ENCODE measurements around the gene BCL6. TPM values are rescaled to one million over a fixed set of nuclear protein-coding genes. Genes with fewer than 3 reads are reported as not detected.

BCL6 gene
- total and polyA plus RNA-seq, 9 of the 15 experiments (the other 6 are each of a cell fraction or from before 2014, with no cell fraction given), result 0.08 to 3.5 (median 1.6) TPM

DNA sequence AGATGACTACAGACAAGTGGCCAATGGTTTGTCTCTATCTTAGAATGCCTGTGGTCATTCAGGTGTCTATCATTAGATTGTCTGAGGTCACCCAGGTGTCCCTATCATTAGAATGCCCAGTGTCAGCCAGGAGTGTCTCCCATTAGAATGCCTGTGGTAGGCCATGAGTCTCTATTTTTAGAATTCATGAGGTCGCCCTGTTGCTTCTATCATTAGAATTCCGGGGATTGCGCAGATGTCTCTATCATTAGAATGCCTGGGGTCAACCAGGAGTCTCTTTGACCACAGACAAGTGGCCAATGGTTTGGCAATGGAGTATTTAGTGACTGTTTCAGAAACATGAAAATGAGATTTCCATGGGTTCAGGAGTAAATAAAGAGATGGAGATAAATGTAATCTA, 50.5 kb downstream of the BCL6 start:
- ChIA-PET CTCF (ENCODE audit: low intra/inter-chr PET ratio) (no interaction called here), POLR2A (interaction anchor here (0.5 kb wide), 1 partner anchor 9 kb away, joined by 3 read pairs; no protein-coding TSS in a partner anchor)
- in situ Hi-C loops (cut with MboI), result no loop called here

DNA sequence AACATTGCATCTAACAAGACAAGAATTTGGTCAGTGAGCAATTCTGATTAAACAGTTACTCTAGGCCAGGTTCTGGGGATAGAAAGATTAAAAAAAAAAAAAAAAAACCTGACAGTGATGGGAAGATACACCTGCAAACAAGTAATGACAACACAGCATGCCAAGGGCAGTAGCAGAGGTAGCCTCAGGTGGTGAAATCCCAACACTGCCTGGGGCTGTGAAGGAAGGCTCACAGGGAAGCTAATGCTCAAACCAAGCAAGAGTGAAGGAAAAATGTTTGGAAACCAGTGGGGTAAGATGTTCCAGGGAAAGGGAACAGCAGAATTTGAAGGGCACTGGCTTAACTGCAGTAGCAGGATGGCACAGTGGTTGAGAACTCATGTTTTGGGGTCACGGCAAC, 51.8 kb downstream of the BCL6 start:
- FAIRE-seq (no peak), DNase-seq (ENCODE audit: extremely low read depth in 1 of 4, low spot score in 3 of 4) (no peak), ATAC-seq (no peak)
- in situ Hi-C loops (cut with MboI), result no loop called here
- intact Hi-C loops (cut with micrococcal nuclease), result no loop called here
- peaks cover 0 to 9% of the 10 kb centered on the region in 2 experiments; a peak in 3 of 5 replicates for H3K27me3 ChIP-seq (ENCODE audit: control insufficient read depth in 2 of 2, insufficient read depth in 2 of 2, low read length in 2 of 2)
- no peaks in the 10 kb centered on the region for H3K9me1 ChIP-seq (ENCODE audit: control insufficient read depth, insufficient read depth, low read length)
- H3K79me2 ChIP-seq (ENCODE audit: control insufficient read depth, insufficient read depth, low read length), result no peaks in the 10 kb centered on the region
- no peaks in the 10 kb centered on the region for H3K36me3 ChIP-seq (ENCODE audit: control insufficient read depth, insufficient read depth, low read length)
- H3K4me2 ChIP-seq (ENCODE audit: insufficient read depth, low read length), result no peak overlapping the region
- ChIA-PET POLR2A (interaction anchor here (0.7 to 1.4 kb wide), 2 partner anchors 10 to 83 kb away, joined by 3 to 6 read pairs; no protein-coding TSS in a partner anchor), CTCF (ENCODE audit: low intra/inter-chr PET ratio) (no interaction called here)
- H3K9ac ChIP-seq (ENCODE audit: insufficient read depth in 1 of 2, low read depth in 2 of 2, low read length in 2 of 2), result no peak overlapping the region
- no TSS peak for BruUV-seq (replicated peaks)
- no peaks in the 10 kb centered on the region for H3K9me3 ChIP-seq (replicated peaks; ENCODE audit: control insufficient read depth, insufficient read depth, low read depth, low read length)
- no peak overlapping the region for H3K27ac ChIP-seq (ENCODE audit: extremely low read depth, low read depth, low read length)
- H4K20me1 ChIP-seq (replicated peaks; ENCODE audit: control insufficient read depth, insufficient read depth, low read length), result no peaks in the 10 kb centered on the region
- peaks cover 0 to under 1% of the 10 kb centered on the region in 2 experiments; a peak in 1 of 5 replicates for H3K4me1 ChIP-seq (replicated peaks in 1 of 2; ENCODE audit: control insufficient read depth in 2 of 2, insufficient read depth in 2 of 2, low read length in 2 of 2)
- WGBS (ENCODE audit: insufficient coverage, low coverage, missing lambda C conversion rate), result 0% methylated on average over 1 of the region's 1 CpG
- no peak overlapping the region for H3K4me3 ChIP-seq
- no peak overlapping the region for H2AFZ ChIP-seq (ENCODE audit: low read depth, low read length)
- TF ChIP-seq, protein P1, sequence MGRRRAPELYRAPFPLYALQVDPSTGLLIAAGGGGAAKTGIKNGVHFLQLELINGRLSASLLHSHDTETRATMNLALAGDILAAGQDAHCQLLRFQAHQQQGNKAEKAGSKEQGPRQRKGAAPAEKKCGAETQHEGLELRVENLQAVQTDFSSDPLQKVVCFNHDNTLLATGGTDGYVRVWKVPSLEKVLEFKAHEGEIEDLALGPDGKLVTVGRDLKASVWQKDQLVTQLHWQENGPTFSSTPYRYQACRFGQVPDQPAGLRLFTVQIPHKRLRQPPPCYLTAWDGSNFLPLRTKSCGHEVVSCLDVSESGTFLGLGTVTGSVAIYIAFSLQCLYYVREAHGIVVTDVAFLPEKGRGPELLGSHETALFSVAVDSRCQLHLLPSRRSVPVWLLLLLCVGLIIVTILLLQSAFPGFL (CRISPR knock-in tag; IDR thresholded peaks at IDR 0.05), result no peak
- TF ChIP-seq ZNF347 (CRISPR knock-in tag; IDR thresholded peaks at IDR 0.05; ENCODE audit: low read depth) (no peak), MAFF (IDR thresholded peaks at IDR 0.05; ENCODE audit: low read length) (no peak), KHSRP (IDR thresholded peaks at IDR 0.05) (no peak), CCAR2 (IDR thresholded peaks at IDR 0.05; ENCODE audit: low read depth, low read length) (no peak)
- TF ChIP-seq, protein P2, sequence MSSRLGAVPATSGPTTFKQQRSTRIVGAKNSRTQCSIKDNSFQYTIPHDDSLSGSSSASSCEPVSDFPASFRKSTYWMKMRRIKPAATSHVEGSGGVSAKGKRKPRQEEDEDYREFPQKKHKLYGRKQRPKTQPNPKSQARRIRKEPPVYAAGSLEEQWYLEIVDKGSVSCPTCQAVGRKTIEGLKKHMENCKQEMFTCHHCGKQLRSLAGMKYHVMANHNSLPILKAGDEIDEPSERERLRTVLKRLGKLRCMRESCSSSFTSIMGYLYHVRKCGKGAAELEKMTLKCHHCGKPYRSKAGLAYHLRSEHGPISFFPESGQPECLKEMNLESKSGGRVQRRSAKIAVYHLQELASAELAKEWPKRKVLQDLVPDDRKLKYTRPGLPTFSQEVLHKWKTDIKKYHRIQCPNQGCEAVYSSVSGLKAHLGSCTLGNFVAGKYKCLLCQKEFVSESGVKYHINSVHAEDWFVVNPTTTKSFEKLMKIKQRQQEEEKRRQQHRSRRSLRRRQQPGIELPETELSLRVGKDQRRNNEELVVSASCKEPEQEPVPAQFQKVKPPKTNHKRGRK (tag; IDR thresholded peaks at IDR 0.05), result no peak
- TF ChIP-seq, protein P3, sequence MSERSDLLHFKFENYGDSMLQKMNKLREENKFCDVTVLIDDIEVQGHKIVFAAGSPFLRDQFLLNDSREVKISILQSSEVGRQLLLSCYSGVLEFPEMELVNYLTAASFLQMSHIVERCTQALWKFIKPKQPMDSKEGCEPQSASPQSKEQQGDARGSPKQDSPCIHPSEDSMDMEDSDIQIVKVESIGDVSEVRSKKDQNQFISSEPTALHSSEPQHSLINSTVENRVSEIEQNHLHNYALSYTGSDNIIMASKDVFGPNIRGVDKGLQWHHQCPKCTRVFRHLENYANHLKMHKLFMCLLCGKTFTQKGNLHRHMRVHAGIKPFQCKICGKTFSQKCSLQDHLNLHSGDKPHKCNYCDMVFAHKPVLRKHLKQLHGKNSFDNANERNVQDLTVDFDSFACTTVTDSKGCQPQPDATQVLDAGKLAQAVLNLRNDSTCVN (CRISPR knock-in tag; IDR thresholded peaks at IDR 0.05), result no peak

More for the DNA sequence above, 50.5 kb downstream of the BCL6 start:
- H3K36me3 ChIP-seq (ENCODE audit: control insufficient read depth, insufficient read depth, low read length), result no peaks in the 10 kb centered on the region
- DNase-seq (ENCODE audit: extremely low read depth in 1 of 4, low spot score in 3 of 4) (no peak), ATAC-seq (no peak), FAIRE-seq (no peak)
- TF ChIP-seq SRSF3 (IDR thresholded peaks at IDR 0.05; ENCODE audit: insufficient read depth, low read length), result no peak
- TF ChIP-seq NCOA2 (IDR thresholded peaks at IDR 0.05; ENCODE audit: partially characterized antibody in 2 of 2), result no peak
- TF ChIP-seq TEAD2 (tag; IDR thresholded peaks at IDR 0.05), result no peak
- TF ChIP-seq MEF2D (tag; conservative IDR thresholded peaks at IDR 0.05; ENCODE audit: low read depth), result peak; percentile 33; the same call in 1 of the 2 replicates
- TF ChIP-seq GATAD2B (IDR thresholded peaks at IDR 0.05; ENCODE audit: borderline replicate concordance), result no peak
- no peak for TF ChIP-seq RBM14 (IDR thresholded peaks at IDR 0.05; ENCODE audit: borderline replicate concordance, insufficient read depth, low read depth, low read length)
- no peak for TF ChIP-seq SMARCC2 (IDR thresholded peaks at IDR 0.05; ENCODE audit: low read depth)
- no peak for TF ChIP-seq TARDBP (IDR thresholded peaks at IDR 0.05)
- H3K9me1 ChIP-seq (ENCODE audit: control insufficient read depth, insufficient read depth, low read length), result no peaks in the 10 kb centered on the region
- H4K20me1 ChIP-seq (replicated peaks; ENCODE audit: control insufficient read depth, insufficient read depth, low read length), result no peaks in the 10 kb centered on the region
- H3K9ac ChIP-seq (ENCODE audit: insufficient read depth in 1 of 2, low read depth in 2 of 2, low read length in 2 of 2), result no peak overlapping the region
- H3K4me1 ChIP-seq (replicated peaks in 1 of 2; ENCODE audit: control insufficient read depth in 2 of 2, insufficient read depth in 2 of 2, low read length in 2 of 2), result peaks cover 0 to 8% of the 10 kb centered on the region in 2 experiments; a peak in 1 of 5 replicates
- H2AFZ ChIP-seq (ENCODE audit: low read depth, low read length), result no peak overlapping the region
- no peak overlapping the region for H3K4me3 ChIP-seq
- peaks cover 0 to 22% of the 10 kb centered on the region in 2 experiments; a peak in 3 of 5 replicates for H3K27me3 ChIP-seq (ENCODE audit: control insufficient read depth in 2 of 2, insufficient read depth in 2 of 2, low read length in 2 of 2)
- H3K4me2 ChIP-seq (ENCODE audit: insufficient read depth, low read length), result no peak overlapping the region
- no peaks in the 10 kb centered on the region for H3K79me2 ChIP-seq (ENCODE audit: control insufficient read depth, insufficient read depth, low read length)
- no TSS peak for BruUV-seq (replicated peaks)
- intact Hi-C loops (cut with micrococcal nuclease), result no loop called here
- no peak overlapping the region for H3K27ac ChIP-seq (ENCODE audit: extremely low read depth, low read depth, low read length)
- WGBS (ENCODE audit: insufficient coverage, low coverage, missing lambda C conversion rate), result 0% methylated on average over 3 of the region's 3 CpGs
- no peaks in the 10 kb centered on the region for H3K9me3 ChIP-seq (replicated peaks; ENCODE audit: control insufficient read depth, insufficient read depth, low read depth, low read length)
